B cell (primary cell): ENCODE results near the gene RAB3D. TPM values are rescaled to one million over a fixed set of nuclear protein-coding genes. Genes with fewer than 3 reads are reported as not detected.
"Not testable (repeated sequence)": the region's sequence is repeated elsewhere in the genome, so short reads cannot be mapped to it uniquely, and the experiment has no call there.

Source experiments
- ATAC-seq: fragments of 200-7000 bp; cut with Tn5 transposase; one replicate; pipeline ENCODE4 v1.10.0; 2021; ENCODE audit warnings: low read depth, mild to moderate bottlenecking, moderate number of reproducible peaks, moderate library complexity
- CTCF ChIA-PET: fragments of 350-600 bp; sonication (Branson Sonifier 250); formaldehyde crosslinking; loops from one replicate; lab custom pipeline; 2021; ENCODE audit warnings: antibody characterized with exemption, inconsistent platforms; lab: Charles Lee
- POLR2A ChIA-PET: fragments of 350-600 bp; sonication (Branson Sonifier 250); formaldehyde crosslinking; loops from one replicate; lab custom pipeline; 2021; ENCODE audit warnings: antibody characterized with exemption; lab: Charles Lee
- DNase-seq: peaks from one replicate; pipeline ENCODE4 v3.0.0; 2013
- H2AFZ ChIP-seq: 2 replicates; pipeline ENCODE4 v1.6.1; 2012; ENCODE audit warnings: mild to moderate bottlenecking, low read depth, low read length; ENCODE audit not compliant: insufficient read depth, poor library complexity, severe bottlenecking
- H3K27ac ChIP-seq, 2 donors: 1 replicate in 1 of 2; 2 replicates in 1 of 2; pipeline ENCODE4 v1.5.1; 2012 to 2013; ENCODE audit warnings: low read length in 2 of 2, mild to moderate bottlenecking in 2 of 2, moderate library complexity in 1 of 2
- H3K27me3 ChIP-seq, 4 experiments: fragments of 200-600 bp in 1 of 4; sonication (generic) in 1 of 4; replicated peaks in 1 of 4; 1 replicate in 2 of 4; 2 replicates in 2 of 4; pipeline versions ENCODE4 v1.6.1 to v1.7.0; 2013 to 2016; ENCODE audit warnings: low read length in 3 of 4, mild to moderate bottlenecking in 2 of 4, mixed read lengths in 1 of 4, moderate library complexity in 1 of 4; ENCODE audit not compliant: insufficient read depth in 4 of 4, control insufficient read depth in 3 of 4; ENCODE audit errors: control extremely low read depth in 1 of 4
- H3K36me3 ChIP-seq, 2 experiments: replicated peaks in 1 of 2; 1 replicate in 1 of 2; 2 replicates in 1 of 2; pipeline versions ENCODE4 v1.6.1 to v1.7.1; 2013; ENCODE audit warnings: low read length in 1 of 2; ENCODE audit not compliant: insufficient read depth in 2 of 2, control insufficient read depth in 1 of 2; ENCODE audit errors: control extremely low read depth in 1 of 2, extremely low read depth in 1 of 2
- H3K4me1 ChIP-seq, 2 donors: fragments of 200-600 bp in 1 of 2; sonication (generic) in 1 of 2; 1 replicate in 1 of 2; 2 replicates in 1 of 2; pipeline versions ENCODE4 v1.5.1 to v1.6.1; 2013 to 2017; ENCODE audit warnings: low read length in 2 of 2; ENCODE audit not compliant: control insufficient read depth in 2 of 2, insufficient read depth in 2 of 2
- H3K4me2 ChIP-seq: replicated peaks from 2 replicates; pipeline ENCODE3; 2012; ENCODE audit warnings: mild to moderate bottlenecking, low read depth, low read length; ENCODE audit not compliant: poor library complexity, severe bottlenecking
- H3K4me3 ChIP-seq, 5 experiments: fragments of 200-600 bp in 1 of 5; sonication (generic) in 1 of 5; 1 replicate in 3 of 5; 2 replicates in 2 of 5; pipeline versions ENCODE4 v1.5.1 to v1.7.0; 2011 to 2016; ENCODE audit warnings: low read length in 4 of 5, mild to moderate bottlenecking in 4 of 5, low read depth in 2 of 5, control low read depth in 1 of 5, moderate library complexity in 1 of 5; ENCODE audit not compliant: insufficient read depth in 1 of 5; ENCODE audit errors: control extremely low read depth in 1 of 5, extremely low read depth in 1 of 5
- H3K79me2 ChIP-seq: fragments of 200-600 bp; sonication (generic); one replicate; pipeline ENCODE4 v1.6.0; 2016; ENCODE audit warnings: low read length; ENCODE audit not compliant: control insufficient read depth, insufficient read depth
- H3K9ac ChIP-seq: fragments of 200-600 bp; sonication (generic); 2 replicates; pipeline ENCODE4 v1.6.1; 2017; ENCODE audit warnings: mild to moderate bottlenecking, low read length, moderate library complexity
- H3K9me3 ChIP-seq, 3 donors: one replicate each; pipeline versions ENCODE4 v1.6.1 to v1.7.1; 2013; ENCODE audit warnings: low read length in 2 of 3; ENCODE audit not compliant: control insufficient read depth in 2 of 3, insufficient read depth in 1 of 3; ENCODE audit errors: control extremely low read depth in 1 of 3
- H4K20me1 ChIP-seq: 2 replicates; pipeline ENCODE4 v1.6.0; 2012; ENCODE audit warnings: mild to moderate bottlenecking, low read length; ENCODE audit not compliant: insufficient read depth, control insufficient read depth, poor library complexity, severe bottlenecking
- H3K27ac Mint-ChIP-seq: one replicate; pipeline ENCODE4 v1.8.0; 2021; ENCODE audit warnings: mixed read lengths
- H3K27me3 Mint-ChIP-seq: one replicate; pipeline ENCODE4 v1.8.0; 2021; ENCODE audit warnings: mixed read lengths
- H3K4me1 Mint-ChIP-seq: one replicate; pipeline ENCODE4 v1.8.0; 2021; ENCODE audit warnings: mixed read lengths
- H3K4me3 Mint-ChIP-seq: one replicate; pipeline ENCODE4 v1.8.0; 2021; ENCODE audit warnings: mixed read lengths
- H3K9me3 Mint-ChIP-seq: one replicate; pipeline ENCODE4 v1.8.0; 2022; ENCODE audit warnings: mixed read lengths; ENCODE audit not compliant: insufficient read depth
- CTCF ChIP-seq: fragments of 200-600 bp; IDR thresholded peaks from one replicate; pipeline ENCODE4 v1.8.0; 2022; ENCODE audit warnings: antibody characterized with exemption, mild to moderate bottlenecking
- EZH2 ChIP-seq: IDR thresholded peaks from 2 replicates; pipeline ENCODE4 v1.6.1; 2012; ENCODE audit warnings: borderline replicate concordance, low read depth, mild to moderate bottlenecking, moderate library complexity, low read length; ENCODE audit not compliant: insufficient read depth, poor library complexity, severe bottlenecking
- WGBS: methylation state at CpG from one replicate; pipeline ENCODE4 v1.1.5; 2013; ENCODE audit warnings: missing lambda C conversion rate; ENCODE audit not compliant: insufficient coverage; 5-methylcytosine and 5-hydroxymethylcytosine counted together
- intact Hi-C: fragments of 100-400 bp; cut with micrococcal nuclease; formaldehyde crosslinking; loops from one replicate; pipeline ENCODE4 v1.10.0; 2022
- polyA plus RNA-seq: library from polyadenylated mRNA; depleted of rRNA; stranded (reverse); fragments of >200 nt; gene quantifications from 2 replicates; pipeline ENCODE4 v1.2.3, GENCODE V29; 2012
- total RNA-seq, 2 donors: library from RNA; stranded (reverse); fragments of 120-200 nt in 1 of 2; gene quantifications; 1 replicate in 1 of 2; 2 replicates in 1 of 2; pipeline versions ENCODE4 v1.2.3 to v1.2.4, GENCODE V29; 2013 to 2022

Gene RAB3D
- total and polyA plus RNA-seq, 2 donors (not counting 1 experiment from before 2014, with no cell fraction given) = 5.3 to 8.9 TPM

GRCh38 chr19:11355160-11356073, 16.0 kb upstream of the RAB3D start, which contains the start of gene PLPPR2:
PLPPR2 (plus strand) TSS chr19:11355432; CDS start chr19:11357674, 2,242 bp downstream.
- POLR2A ChIA-PET = no interaction called here
- Histone ChIP-seq H3K27ac (no peak within 1 kb of the TSS), H3K4me1 (peaks cover 4 to 7% of the 10 kb centered on the region in 2 donors), H3K4me3 (peak within 1 kb of the TSS in 4 of 5 experiments; percentile 23 to 46 (median 36)), H3K9me3 (peaks cover 0 to 12% (median 0%) of the 10 kb centered on the region in 3 donors), H2AFZ (peak within 1 kb of the TSS; percentile 54), H3K79me2 (no peaks in the 10 kb centered on the region), H3K36me3 (no peaks in the 10 kb centered on the region), H3K27me3 (peaks cover 0 to 11% (median 4%) of the 10 kb centered on the region in 4 experiments), H4K20me1 (no peaks in the 10 kb centered on the region), H3K9ac (peak within 1 kb of the TSS; percentile 26), H3K4me2 (peak within 1 kb of the TSS; percentile 84)
- ATAC-seq (peak; percentile 79), DNase-seq (peak; percentile 85)
- peaks cover 15% of the 10 kb centered on the region for H3K4me1 Mint-ChIP-seq
- WGBS = 10% methylated on average over 46 of the region's 62 CpGs
- CTCF ChIA-PET = no interaction called here
- TF ChIP-seq CTCF (no peak), EZH2 (no peak)
- intact Hi-C loops = no loop called here
- H3K9me3 Mint-ChIP-seq = no peaks in the 10 kb centered on the region
- H3K27me3 Mint-ChIP-seq = peaks cover 13% of the 10 kb centered on the region
- H3K4me3 Mint-ChIP-seq = peak within 1 kb of the TSS; percentile 82
- H3K27ac Mint-ChIP-seq = peak within 1 kb of the TSS; percentile 53

GRCh38 chr19:11354102-11354501, 14.6 kb upstream of the RAB3D start:
- Histone ChIP-seq H3K9me3 (peaks cover 0 to 18% (median 2%) of the 10 kb centered on the region in 3 donors), H3K27me3 (peaks cover 0 to 11% (median 4%) of the 10 kb centered on the region in 4 experiments)
- CTCF ChIA-PET, H3K4me3 ChIP-seq, H3K4me2 ChIP-seq, H3K4me1 ChIP-seq, H3K9ac ChIP-seq, POLR2A ChIA-PET, intact Hi-C loops, H3K79me2 ChIP-seq, ATAC-seq, H3K36me3 ChIP-seq, DNase-seq, H4K20me1 ChIP-seq, H2AFZ ChIP-seq, H3K27ac ChIP-seq, H3K9me3 Mint-ChIP-seq: not testable (repeated sequence)
- peak overlapping the region; percentile 6 for H3K27ac Mint-ChIP-seq
- 100% methylated on average over 3 of the region's 4 CpGs for WGBS
- H3K4me3 Mint-ChIP-seq = peak overlapping the region; percentile 39
- peaks cover 15% of the 10 kb centered on the region for H3K4me1 Mint-ChIP-seq
- H3K27me3 Mint-ChIP-seq = peaks cover 13% of the 10 kb centered on the region
